BJ (cell line): ENCODE measurements around the gene SNCG. TPM values are rescaled to one million over a fixed set of nuclear protein-coding genes. Genes with fewer than 3 reads are reported as not detected.
"Not testable (repeated sequence)": the region's sequence is repeated elsewhere in the genome, so short reads cannot be mapped to it uniquely, and the experiment has no call there.

ENCODE experiments used
- CTCF ChIA-PET: fragments of 350-600 bp; formaldehyde crosslinking; extraction: SDS; loops from one replicate; lab custom pipeline; 2021; ENCODE audit warnings: antibody characterized with exemption, inconsistent platforms; lab: Yijun Ruan, JAX
- POLR2A ChIA-PET: fragments of 300-600 bp; sonication (Branson Sonifier 250); formaldehyde crosslinking; extraction: SDS; loops from one replicate; lab custom pipeline; 2021; ENCODE audit warnings: antibody characterized with exemption; lab: Charles Lee
- DNase-seq: peaks from one replicate; pipeline ENCODE4 v3.0.0-alpha.2; 2011; ENCODE audit warnings: low read depth
- H3K27me3 ChIP-seq: 2 replicates; pipeline ENCODE4 v1.6.0; 2011; ENCODE audit warnings: low read length; ENCODE audit not compliant: control insufficient read depth, insufficient read depth
- H3K36me3 ChIP-seq: 2 replicates; pipeline ENCODE4 v1.5.1; 2011; ENCODE audit warnings: low read length; ENCODE audit not compliant: control insufficient read depth, insufficient read depth
- H3K4me3 ChIP-seq: 2 replicates; pipeline ENCODE4 v1.5.1; 2011; ENCODE audit warnings: low read depth, mild to moderate bottlenecking, control low read depth, low read length
- CTCF ChIP-seq: IDR thresholded peaks from 2 replicates; pipeline ENCODE4 v1.5.1; 2011; ENCODE audit warnings: low read depth, mild to moderate bottlenecking, control low read depth, inconsistent platforms, low read length, moderate library complexity; ENCODE audit not compliant: insufficient read depth
- polyA plus RNA-seq: library from polyadenylated mRNA; depleted of rRNA; stranded (reverse); fragments of >200 nt; gene quantifications from 2 replicates; pipeline ENCODE4 v1.2.3, GENCODE V29; 2011

SNCG gene
- polyA plus RNA-seq, 1 experiment, result 9.7 TPM

DNA sequence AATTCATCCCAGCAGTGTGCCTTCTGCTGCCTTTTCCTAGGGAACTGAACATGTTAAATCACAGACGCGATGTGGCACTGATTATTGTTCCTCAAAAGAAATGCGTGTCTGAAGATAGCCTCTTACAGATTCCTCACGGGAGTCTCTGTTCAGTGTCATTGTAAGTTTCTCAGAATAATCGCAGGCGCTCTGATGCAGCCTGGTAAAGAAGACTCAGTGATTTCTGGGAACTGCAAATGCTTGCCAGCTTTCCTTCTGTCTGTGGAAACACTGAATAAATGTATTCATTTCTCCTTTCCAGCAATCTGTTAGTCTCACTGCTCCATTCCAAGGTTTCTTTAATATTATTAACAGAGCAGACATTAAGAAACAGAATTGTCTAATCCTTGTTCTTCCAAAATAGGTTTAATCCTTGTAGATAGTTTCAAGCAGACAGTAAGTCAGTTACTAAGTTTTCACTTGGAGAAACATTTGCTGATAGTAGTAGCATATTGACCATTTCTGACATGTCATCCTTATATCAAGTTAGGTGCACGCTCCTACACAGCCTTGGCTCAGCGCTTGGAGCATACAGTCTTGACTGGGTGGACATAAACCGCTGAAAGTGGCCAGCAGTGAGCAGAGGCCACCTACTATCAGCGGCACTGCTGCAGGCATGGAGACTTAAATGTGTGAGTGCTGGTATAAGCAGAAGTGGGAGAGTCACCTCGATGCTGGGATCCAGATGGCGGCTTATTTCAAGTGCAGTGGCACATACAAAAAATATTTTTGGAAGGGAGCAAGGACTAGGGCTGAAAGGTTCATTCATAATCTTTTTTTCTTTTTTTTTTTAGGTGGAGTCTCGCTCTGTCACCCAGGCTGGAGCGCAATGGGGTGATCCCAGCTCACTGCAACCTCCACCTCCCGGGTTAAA lies 28.7 kb upstream of the SNCG start:
- CTCF ChIA-PET, result interaction anchor here (1.6 kb wide), 1 partner anchor 9 kb away, joined by 5 read pairs; no protein-coding TSS in a partner anchor
- H3K27me3 ChIP-seq, result no peaks in the 10 kb centered on the region
- POLR2A ChIA-PET, result no interaction called here
- H3K4me3 ChIP-seq, result no peak overlapping the region
- DNase-seq, result no peak
- no peak for TF ChIP-seq CTCF
- peaks cover 2% of the 10 kb centered on the region; the same call in 1 of the 2 replicates for H3K36me3 ChIP-seq

DNA sequence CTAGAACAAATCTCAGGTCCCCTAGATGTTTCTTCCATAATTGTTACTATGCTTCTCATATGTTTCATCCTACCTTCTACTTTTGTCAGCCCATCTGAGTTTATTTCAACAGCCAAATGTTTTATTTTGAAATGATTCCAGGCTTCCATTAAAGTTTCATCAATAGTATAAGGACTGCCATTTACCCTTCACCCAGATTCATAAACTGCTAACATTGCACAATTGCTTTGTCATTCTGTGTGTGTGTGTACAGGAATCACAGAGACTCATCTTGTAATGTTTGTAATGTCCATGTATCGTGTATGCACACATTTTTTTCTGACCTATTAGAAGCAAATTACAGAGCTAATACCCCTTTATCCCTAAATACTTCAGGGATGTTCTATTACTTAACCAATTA lies 26.5 kb upstream of the SNCG start:
- Histone ChIP-seq H3K36me3 (peaks cover 2% of the 10 kb centered on the region; the same call in 1 of the 2 replicates), H3K27me3 (no peaks in the 10 kb centered on the region), H3K4me3 (no peak overlapping the region)
- TF ChIP-seq CTCF, result no peak
- POLR2A ChIA-PET, result no interaction called here
- no peak for DNase-seq
- CTCF ChIA-PET, result interaction anchor here (1.3 kb wide), 1 partner anchor 14 kb away, joined by 4 read pairs; no protein-coding TSS in a partner anchor

DNA sequence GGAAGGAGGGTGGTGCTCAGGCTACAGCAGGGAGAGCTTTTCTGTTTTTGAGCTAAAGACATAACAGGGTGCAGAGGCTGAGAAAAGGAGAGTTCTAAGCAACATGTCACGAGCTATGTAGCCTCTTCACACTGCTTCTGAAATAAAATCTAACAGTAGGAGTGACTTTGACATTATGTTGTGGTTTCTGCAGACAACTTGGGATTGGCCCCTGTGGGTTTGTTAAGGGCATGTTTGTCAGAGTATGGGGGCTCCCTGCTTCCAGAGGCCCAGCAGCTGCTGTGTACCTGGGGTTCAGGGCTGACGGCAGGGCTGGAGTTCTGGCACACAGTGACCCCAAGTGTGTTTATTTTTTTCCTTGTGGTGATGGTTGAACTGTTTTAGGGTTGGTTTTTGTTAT lies 25.7 kb upstream of the SNCG start:
- Histone ChIP-seq H3K4me3 (no peak overlapping the region), H3K27me3 (no peaks in the 10 kb centered on the region), H3K36me3 (peaks cover 2% of the 10 kb centered on the region; the same call in 1 of the 2 replicates)
- CTCF ChIA-PET, result interaction anchor here (1.3 kb wide), 1 partner anchor 13 kb away, joined by 4 read pairs; no protein-coding TSS in a partner anchor
- no peak for DNase-seq
- POLR2A ChIA-PET, result interaction anchor here (0.6 kb wide), 1 partner anchor 174 kb away, joined by 3 read pairs; no protein-coding TSS in a partner anchor
- no peak for TF ChIP-seq CTCF

DNA sequence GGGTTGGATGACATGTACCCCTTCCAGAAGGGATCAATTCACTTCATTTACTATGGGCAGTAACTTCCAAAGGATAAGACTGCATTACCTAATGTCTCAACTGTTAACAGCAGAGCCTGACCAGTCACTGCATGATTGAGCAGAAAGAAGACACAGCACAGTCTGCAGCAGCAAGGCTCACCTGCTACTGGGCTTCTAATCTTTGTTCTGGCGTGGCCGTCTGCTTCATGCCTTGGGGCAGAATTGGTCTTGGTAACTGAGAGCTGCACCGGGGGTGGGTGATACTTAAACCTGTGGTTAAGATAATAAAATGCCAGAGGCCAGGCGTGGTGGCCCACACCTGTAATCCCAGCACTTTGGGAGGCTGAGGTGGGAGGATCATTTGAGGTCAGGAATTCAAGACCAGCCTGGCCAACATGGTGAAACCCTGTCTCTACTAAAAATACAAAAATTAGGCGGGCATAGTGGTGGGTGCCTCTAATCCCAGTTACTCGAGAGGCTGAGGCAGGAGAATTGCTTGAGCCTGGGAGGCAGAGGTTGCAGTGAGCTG lies 24.2 kb upstream of the SNCG start:
- DNase-seq, H3K36me3 ChIP-seq, POLR2A ChIA-PET, H3K27me3 ChIP-seq, H3K4me3 ChIP-seq: not testable (repeated sequence)
- CTCF ChIA-PET, result interaction anchor here (15.4 kb wide), 1 partner anchor 27 kb away, joined by 346 read pairs; the partner anchor contains the start of genes ADIRF, MMRN2 and SNCG

- ChIA-PET CTCF (interaction anchor here (0.6 to 15.4 kb wide), 7 partner anchors 10 to 252 kb away, joined by 3 to 346 read pairs (median 4); partner anchors contain the start of genes ADIRF, MMRN2 and SNCG), POLR2A (no interaction called here)
- no peak overlapping the region for H3K4me3 ChIP-seq
- H3K36me3 ChIP-seq, result no peaks in the 10 kb centered on the region
- no peak for DNase-seq
- no peaks in the 10 kb centered on the region for H3K27me3 ChIP-seq
- TF ChIP-seq CTCF, result no peak
Measured at GRCh38 chr10:86936661-86937501, 21.5 kb upstream of the SNCG start.
